Tibial artery (tissue), 4 donors: ENCODE results near the gene EEF2K.

Experiments
- DNase-seq, 2 donors: peaks; one replicate each; pipeline ENCODE4 v3.0.0-alpha.2; 2019
- H3K27ac ChIP-seq, 2 donors: fragments of 200-600 bp; sonication (generic) in 1 of 2; 1 replicate in 1 of 2; 2 replicates in 1 of 2; pipeline ENCODE4 v1.5.1; 2018 to 2019; ENCODE audit warnings: mild to moderate bottlenecking in 1 of 2
- H3K27me3 ChIP-seq, 2 donors: fragments of 200-600 bp; sonication (generic) in 1 of 2; one replicate each; pipeline versions ENCODE4 v1.5.1 to v1.6.0; 2016 to 2019
- H3K36me3 ChIP-seq, 3 donors: fragments of 200-600 bp; sonication (generic) in 2 of 3; one replicate each; pipeline ENCODE4 v1.5.1; 2016 to 2019; ENCODE audit warnings: mild to moderate bottlenecking in 2 of 3
- H3K4me1 ChIP-seq, 4 donors: fragments of 200-600 bp; sonication (generic) in 2 of 4; 1 replicate in 3 of 4; 2 replicates in 1 of 4; pipeline ENCODE4 v1.5.1; 2016 to 2019
- H3K4me3 ChIP-seq, 2 donors: fragments of 200-600 bp; sonication (generic) in 1 of 2; 1 replicate in 1 of 2; 2 replicates in 1 of 2; pipeline ENCODE4 v1.5.1; 2018 to 2019; ENCODE audit warnings: mild to moderate bottlenecking in 2 of 2
- H3K9me3 ChIP-seq, 3 donors: fragments of 200-600 bp; sonication (generic) in 1 of 3; one replicate each; pipeline ENCODE4 v1.5.1; 2016 to 2019
- CTCF ChIP-seq, 2 experiments: fragments of 200-600 bp in 1 of 2; fragments of 450-650 bp in 1 of 2; IDR thresholded peaks; one replicate each; pipeline ENCODE4 v1.5.1; 2017 to 2019; ENCODE audit warnings: antibody characterized with exemption in 2 of 2, mild to moderate bottlenecking in 1 of 2, moderate library complexity in 1 of 2
- intact Hi-C: fragments of 100-400 bp; cut with DNase I; formaldehyde crosslinking; loops from one replicate; pipeline ENCODE4 v1.15.0; 2023; ENCODE audit warnings: low total_unique reads

EEF2K gene

GRCh38 chr16:22181426-22181825, 24.7 kb upstream of the EEF2K start:
- H3K4me3 ChIP-seq, result no peak overlapping the region
- no peak for DNase-seq
- no peaks in the 10 kb centered on the region for H3K36me3 ChIP-seq
- TF ChIP-seq CTCF (IDR thresholded peaks at IDR 0.05), result no peak
- no peaks in the 10 kb centered on the region for H3K9me3 ChIP-seq
- intact Hi-C loops, result loop anchor here (10.0 kb wide), 1 partner anchor 107 kb away; no protein-coding TSS in a partner anchor
- no peaks in the 10 kb centered on the region for H3K27me3 ChIP-seq
- no peaks in the 10 kb centered on the region for H3K4me1 ChIP-seq
- H3K27ac ChIP-seq, result no peak overlapping the region

GRCh38 chr16:22181843-22182242, 24.2 kb upstream of the EEF2K start:
- no peak for DNase-seq
- no peak for TF ChIP-seq CTCF (IDR thresholded peaks at IDR 0.05)
- Histone ChIP-seq H3K36me3 (no peaks in the 10 kb centered on the region), H3K4me1 (no peaks in the 10 kb centered on the region), H3K27me3 (no peaks in the 10 kb centered on the region), H3K4me3 (no peak overlapping the region), H3K27ac (no peak overlapping the region), H3K9me3 (no peaks in the 10 kb centered on the region)
- intact Hi-C loops, result loop anchor here (10.0 kb wide), 1 partner anchor 107 kb away; no protein-coding TSS in a partner anchor

GRCh38 chr16:22183335-22183734, 22.7 kb upstream of the EEF2K start:
- intact Hi-C loops, result loop anchor here (10.0 kb wide), 1 partner anchor 109 kb away; no protein-coding TSS in a partner anchor
- H3K36me3 ChIP-seq, result no peaks in the 10 kb centered on the region
- no peaks in the 10 kb centered on the region for H3K9me3 ChIP-seq
- no peaks in the 10 kb centered on the region for H3K27me3 ChIP-seq
- no peak for TF ChIP-seq CTCF (IDR thresholded peaks at IDR 0.05)
- H3K4me1 ChIP-seq, result peaks cover 0 to under 1% (median 0%) of the 10 kb centered on the region in 4 donors
- no peak for DNase-seq
- H3K27ac ChIP-seq, result no peak overlapping the region
- H3K4me3 ChIP-seq, result no peak overlapping the region

- no peak overlapping the region for H3K27ac ChIP-seq
- intact Hi-C loops, result loop anchor here (10.0 kb wide), 1 partner anchor 109 kb away; no protein-coding TSS in a partner anchor
- H3K4me1 ChIP-seq, result peaks cover 0 to 7% (median 4%) of the 10 kb centered on the region in 4 donors
- no peak for TF ChIP-seq CTCF (IDR thresholded peaks at IDR 0.05)
- no peak overlapping the region for H3K4me3 ChIP-seq
- no peak for DNase-seq
- H3K9me3 ChIP-seq, result no peaks in the 10 kb centered on the region
- H3K36me3 ChIP-seq, result no peaks in the 10 kb centered on the region
- H3K27me3 ChIP-seq, result no peaks in the 10 kb centered on the region
These were observed 22.0 kb upstream of the EEF2K start for GRCh38 chr16:22183901-22184614.

- DNase-seq, result no peak
- intact Hi-C loops, result loop anchor here (10.0 kb wide), 1 partner anchor 110 kb away; no protein-coding TSS in a partner anchor
These were observed 21.5 kb upstream of the EEF2K start for GRCh38 chr16:22184615-22184968.

More at GRCh38 chr16:22184615-22184968, 21.5 kb upstream of the EEF2K start:
- TF ChIP-seq CTCF (IDR thresholded peaks at IDR 0.05), result no peak
- Histone ChIP-seq H3K27me3 (no peaks in the 10 kb centered on the region), H3K4me1 (peaks cover 0 to 11% (median 9%) of the 10 kb centered on the region in 4 donors), H3K36me3 (no peaks in the 10 kb centered on the region), H3K9me3 (no peaks in the 10 kb centered on the region), H3K27ac (no peak overlapping the region), H3K4me3 (no peak overlapping the region)
